ENCODE measurements around the gene SARS2. TPM values are rescaled to one million over a fixed set of nuclear protein-coding genes. Genes with fewer than 3 reads are reported as not detected.

Gene SARS2
- total and polyA plus RNA-seq, 11 donors = 9.0 to 29.1 (median 16.7) TPM

DNA sequence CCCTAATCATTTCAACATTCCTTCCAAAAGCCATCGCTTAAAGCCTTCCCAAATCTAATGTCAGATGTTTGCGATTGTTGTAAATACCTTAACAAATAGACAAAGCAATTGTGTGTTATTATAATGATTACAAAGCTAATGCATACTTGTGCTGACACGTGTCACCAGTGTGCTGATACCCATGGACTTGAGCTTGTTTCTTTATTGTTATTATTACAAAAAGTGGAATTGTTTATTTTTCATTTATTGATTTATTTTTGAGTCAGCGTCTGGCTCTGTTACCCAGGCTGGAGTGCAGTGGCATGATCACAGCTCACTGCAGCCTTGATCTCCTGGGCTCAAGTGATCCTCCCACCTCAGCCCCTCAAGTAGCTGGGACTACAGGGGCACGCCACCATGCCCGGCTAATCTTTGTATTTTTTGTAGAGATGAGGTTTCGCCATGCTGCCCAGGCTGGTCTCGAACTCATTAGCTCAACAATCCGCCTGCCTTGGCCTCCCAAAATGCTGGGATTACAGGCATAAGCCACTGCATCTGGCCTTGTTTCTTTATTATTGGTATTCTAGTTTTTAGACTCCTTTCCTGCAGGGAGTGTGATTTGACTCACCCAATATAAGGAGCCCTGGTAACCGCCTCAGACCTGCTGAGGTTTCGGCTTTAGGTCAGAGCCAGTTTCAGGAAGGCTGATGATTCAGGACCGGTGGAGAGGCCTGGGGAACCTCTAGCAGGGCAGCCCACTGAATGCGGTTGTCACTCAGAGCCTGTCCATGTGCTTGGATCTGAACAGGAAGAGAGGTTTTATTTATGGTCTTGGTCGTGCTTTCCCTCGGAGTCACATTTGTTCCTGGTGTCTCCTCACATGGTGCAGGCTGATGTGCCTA is 47.1 kb upstream of the SARS2 start:
- Histone ChIP-seq H3K4me1 (peaks cover 0 to 18% (median 6%) of the 10 kb centered on the region in 12 donors), H3K27me3 (peaks cover 0 to 18% (median 0%) of the 10 kb centered on the region in 9 donors), H3K9me3 (peaks cover 0 to 16% (median 2%) of the 10 kb centered on the region in 12 donors), H3K36me3 (no peaks in the 10 kb centered on the region), H3K4me3 (no peak overlapping the region), H3K27ac (no peak overlapping the region)
- DNase-seq = no peak
- intact Hi-C loops (cut with DNase I) = no loop called here
- ATAC-seq = no peak
- 84 to 90% (median 87%) methylated on average over 14 to 15 of the region's 15 CpGs for WGBS, 4 donors
- TF ChIP-seq POLR2A (IDR thresholded peaks at IDR 0.05) = no peak
- TF ChIP-seq, protein P1, sequence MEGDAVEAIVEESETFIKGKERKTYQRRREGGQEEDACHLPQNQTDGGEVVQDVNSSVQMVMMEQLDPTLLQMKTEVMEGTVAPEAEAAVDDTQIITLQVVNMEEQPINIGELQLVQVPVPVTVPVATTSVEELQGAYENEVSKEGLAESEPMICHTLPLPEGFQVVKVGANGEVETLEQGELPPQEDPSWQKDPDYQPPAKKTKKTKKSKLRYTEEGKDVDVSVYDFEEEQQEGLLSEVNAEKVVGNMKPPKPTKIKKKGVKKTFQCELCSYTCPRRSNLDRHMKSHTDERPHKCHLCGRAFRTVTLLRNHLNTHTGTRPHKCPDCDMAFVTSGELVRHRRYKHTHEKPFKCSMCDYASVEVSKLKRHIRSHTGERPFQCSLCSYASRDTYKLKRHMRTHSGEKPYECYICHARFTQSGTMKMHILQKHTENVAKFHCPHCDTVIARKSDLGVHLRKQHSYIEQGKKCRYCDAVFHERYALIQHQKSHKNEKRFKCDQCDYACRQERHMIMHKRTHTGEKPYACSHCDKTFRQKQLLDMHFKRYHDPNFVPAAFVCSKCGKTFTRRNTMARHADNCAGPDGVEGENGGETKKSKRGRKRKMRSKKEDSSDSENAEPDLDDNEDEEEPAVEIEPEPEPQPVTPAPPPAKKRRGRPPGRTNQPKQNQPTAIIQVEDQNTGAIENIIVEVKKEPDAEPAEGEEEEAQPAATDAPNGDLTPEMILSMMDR (IDR thresholded peaks at IDR 0.05) = no peak

DNA sequence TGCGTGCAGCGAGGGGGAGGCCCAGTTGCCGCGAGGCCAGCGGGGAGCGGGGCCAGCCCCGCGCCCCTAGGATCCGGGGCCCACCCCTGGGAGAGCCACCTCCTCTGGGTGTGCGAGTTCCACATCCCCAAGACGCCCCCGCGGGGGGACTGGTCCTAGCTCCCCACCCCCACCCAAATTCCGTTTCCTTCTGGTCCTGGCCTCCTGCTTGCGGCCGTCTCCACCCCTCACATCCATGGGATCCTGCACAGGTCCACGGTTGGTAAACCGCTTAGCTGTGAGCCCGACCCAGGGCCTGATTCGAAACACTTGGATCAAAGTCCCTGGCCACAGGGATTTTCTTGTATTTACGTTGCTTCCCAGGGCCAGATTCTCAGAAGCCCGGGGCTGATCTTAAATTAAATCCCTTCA is 45.3 kb upstream of the SARS2 start:
- intact Hi-C loops (cut with DNase I) = no loop called here
- peak in 1 of 5 donors; percentile 20 for DNase-seq
- WGBS, 4 donors = 6 to 21% (median 11%) methylated on average over 4 to 22 of the region's 22 CpGs

DNA sequence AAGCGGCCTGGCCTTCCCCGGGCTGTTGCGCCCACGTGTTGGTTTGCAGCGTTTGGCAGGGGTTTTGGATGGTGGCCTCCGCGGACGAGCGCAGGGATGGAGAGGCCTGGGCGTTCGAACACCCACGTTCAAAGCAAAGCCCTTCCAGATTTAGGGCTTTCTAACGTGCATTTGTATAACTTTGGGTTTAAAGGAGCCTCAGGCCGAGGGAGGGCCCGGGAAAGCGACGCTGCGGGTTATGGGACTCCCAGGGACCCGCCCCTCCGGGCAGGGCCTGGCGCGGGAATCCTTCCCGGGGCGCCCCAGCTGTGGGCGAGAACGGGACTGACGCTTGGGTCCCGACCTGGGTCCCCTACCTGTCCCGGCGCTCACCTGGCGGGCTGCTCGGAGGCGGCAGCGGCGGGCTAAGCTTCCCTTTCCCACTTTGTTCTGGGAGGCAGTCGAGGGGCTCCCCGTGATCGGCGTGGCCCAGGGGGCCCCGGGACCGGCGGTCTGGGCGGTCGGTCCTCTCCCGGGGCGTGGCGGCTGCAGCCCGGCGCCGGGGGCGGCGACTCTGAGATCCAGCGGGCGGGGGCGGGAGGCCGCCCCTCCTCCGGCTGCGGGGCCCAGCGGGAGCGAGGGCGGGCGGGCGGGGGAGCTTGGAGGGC is 44.8 kb upstream of the SARS2 start, which contains the start of gene FBXO17:
Gene FBXO17 (minus strand): TSS at position 529 of the 647 bp plus-strand sequence. CDS start 25,423 bp downstream, outside the sequence.
- 2 to 14% (median 3%) methylated on average over 20 to 63 of the region's 63 CpGs for WGBS, 4 donors
- peak within 1 kb of the TSS; percentile 42 to 75 (median 62) for H3K4me3 ChIP-seq
- peaks cover 0 to 7% (median 0%) of the 10 kb centered on the region in 12 donors for H3K9me3 ChIP-seq
- no peak for TF ChIP-seq POLR2A (IDR thresholded peaks at IDR 0.05)
- TF ChIP-seq, protein P1 (IDR thresholded peaks at IDR 0.05) = no peak
- peak within 1 kb of the TSS; percentile 50 to 91 (median 78) for H3K27ac ChIP-seq
- H3K36me3 ChIP-seq = no peaks in the 10 kb centered on the region
- peak; percentile 23 to 88 (median 63) for ATAC-seq
- H3K4me1 ChIP-seq = peaks cover 0 to 18% (median 6%) of the 10 kb centered on the region in 12 donors
- DNase-seq = peak; percentile 43 to 75 (median 53)
- peaks cover 0 to 18% (median 0%) of the 10 kb centered on the region in 9 donors for H3K27me3 ChIP-seq
- intact Hi-C loops (cut with DNase I) = no loop called here

More for the DNA sequence above, 45.3 kb upstream of the SARS2 start:
- Histone ChIP-seq H3K4me1 (peaks cover 0 to 18% (median 6%) of the 10 kb centered on the region in 12 donors), H3K27ac (peak overlapping the region; percentile 43 to 91 (median 78)), H3K36me3 (no peaks in the 10 kb centered on the region), H3K27me3 (peaks cover 0 to 18% (median 0%) of the 10 kb centered on the region in 9 donors), H3K9me3 (peaks cover 0 to 13% (median 2%) of the 10 kb centered on the region in 12 donors), H3K4me3 (peak overlapping the region; percentile 42 to 75 (median 62))
- peak; percentile 22 to 52 (median 46) for ATAC-seq
- no peak for TF ChIP-seq POLR2A (IDR thresholded peaks at IDR 0.05)
- TF ChIP-seq, protein P1 (IDR thresholded peaks at IDR 0.05) = no peak

Data from heart left ventricle (tissue), 16 donors.